GM19467 (cell line): ENCODE measurements around the gene CITED4.

Source experiments
- ATAC-seq: cut with Tn5 transposase; IDR thresholded peaks from one replicate; pipeline ENCODE4 v1.9.1; 2021; ENCODE audit warnings: mild to moderate bottlenecking, moderate library complexity; ENCODE audit not compliant: unreplicated experiment

CITED4 gene

DNA sequence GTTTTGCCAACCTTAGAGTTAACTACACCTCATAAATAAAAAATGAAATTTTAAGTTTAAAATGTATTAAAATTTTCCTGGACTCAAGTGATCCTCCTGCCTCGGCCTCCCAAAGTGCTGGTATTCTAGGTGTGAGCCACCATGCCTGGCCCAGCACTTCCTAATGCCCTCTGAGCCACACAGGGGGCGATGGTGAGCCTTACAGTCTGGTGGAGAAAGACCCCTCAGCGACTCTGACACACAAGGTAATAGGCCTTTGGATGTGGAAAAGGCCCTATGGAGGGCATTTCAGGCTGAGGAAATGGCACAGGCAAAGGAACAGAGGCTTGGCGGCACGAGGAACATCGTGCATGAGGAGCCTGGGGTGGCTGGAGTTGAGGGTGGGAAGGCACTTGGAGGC is 6.7 kb downstream of the CITED4 start:
- ATAC-seq: no peak

DNA sequence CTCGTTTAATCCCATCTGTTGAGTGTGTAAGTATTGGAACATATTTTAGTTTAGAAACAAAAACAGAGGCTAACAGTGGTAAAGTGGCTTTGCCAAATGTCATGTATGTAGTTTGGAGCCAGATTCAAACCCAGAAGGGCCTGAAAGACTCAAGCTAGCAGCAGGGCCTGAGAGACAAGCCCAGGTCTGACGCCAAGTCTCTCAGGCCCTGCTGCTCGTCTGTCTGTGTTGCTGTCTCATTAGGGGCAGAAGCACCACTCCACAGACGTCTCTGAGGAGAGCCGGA is 8.3 kb downstream of the CITED4 start:
- ATAC-seq: no peak

DNA sequence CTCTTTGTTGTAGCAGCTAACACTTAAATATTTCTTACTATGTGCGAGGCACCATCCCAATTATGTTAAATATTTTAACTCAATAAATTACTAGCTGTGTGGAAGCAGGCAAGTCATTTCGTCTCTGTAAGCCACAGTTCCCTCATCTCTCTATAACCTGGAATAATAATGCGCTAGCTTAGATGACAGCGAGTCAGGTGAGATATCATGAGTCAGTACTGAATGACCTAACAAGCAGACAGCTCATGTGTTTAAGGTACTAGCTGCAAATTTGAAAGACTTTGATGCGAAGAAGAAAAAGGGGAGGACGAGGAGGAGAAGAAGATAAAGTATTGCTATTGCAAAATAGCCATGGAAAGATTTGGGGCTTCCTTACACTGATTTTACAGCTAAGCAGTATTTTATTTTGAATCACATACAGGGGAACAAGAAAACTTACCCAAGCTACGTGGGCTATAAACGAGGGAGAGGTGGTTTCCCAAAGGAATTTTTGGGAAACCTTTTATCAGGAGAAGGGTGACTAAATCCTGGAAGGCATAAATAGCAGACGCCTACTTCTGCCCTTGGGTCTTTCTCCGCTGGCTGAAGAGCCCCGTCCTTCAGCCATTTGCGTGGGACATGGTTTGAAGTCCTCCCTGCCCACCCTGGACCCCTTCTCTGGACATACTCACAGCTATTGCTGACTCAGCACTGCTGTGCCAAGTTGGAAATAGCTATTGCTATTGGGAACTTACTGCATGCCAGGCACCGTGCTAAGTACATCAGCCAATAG is 8.9 kb downstream of the CITED4 start:
- no peak for ATAC-seq

DNA sequence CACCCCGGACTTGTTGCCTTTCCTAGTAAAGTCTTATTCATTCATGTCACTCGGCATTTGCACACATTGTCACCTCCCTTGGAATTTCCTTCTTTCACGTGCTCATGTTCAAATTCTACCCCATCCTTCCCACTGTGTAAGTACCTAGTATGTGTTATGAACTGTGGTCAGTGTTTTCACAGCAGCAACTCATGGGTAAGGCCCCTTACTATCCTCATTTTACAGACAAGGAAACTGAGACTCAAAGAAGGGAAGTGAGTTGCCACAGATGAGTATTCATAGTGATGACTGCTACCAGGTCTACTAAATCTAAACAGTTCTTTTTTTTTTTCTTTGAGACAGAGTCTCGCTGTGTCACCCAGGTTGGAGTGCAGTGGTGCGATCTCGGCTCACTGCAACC is 10.5 kb downstream of the CITED4 start:
- no peak for ATAC-seq

DNA sequence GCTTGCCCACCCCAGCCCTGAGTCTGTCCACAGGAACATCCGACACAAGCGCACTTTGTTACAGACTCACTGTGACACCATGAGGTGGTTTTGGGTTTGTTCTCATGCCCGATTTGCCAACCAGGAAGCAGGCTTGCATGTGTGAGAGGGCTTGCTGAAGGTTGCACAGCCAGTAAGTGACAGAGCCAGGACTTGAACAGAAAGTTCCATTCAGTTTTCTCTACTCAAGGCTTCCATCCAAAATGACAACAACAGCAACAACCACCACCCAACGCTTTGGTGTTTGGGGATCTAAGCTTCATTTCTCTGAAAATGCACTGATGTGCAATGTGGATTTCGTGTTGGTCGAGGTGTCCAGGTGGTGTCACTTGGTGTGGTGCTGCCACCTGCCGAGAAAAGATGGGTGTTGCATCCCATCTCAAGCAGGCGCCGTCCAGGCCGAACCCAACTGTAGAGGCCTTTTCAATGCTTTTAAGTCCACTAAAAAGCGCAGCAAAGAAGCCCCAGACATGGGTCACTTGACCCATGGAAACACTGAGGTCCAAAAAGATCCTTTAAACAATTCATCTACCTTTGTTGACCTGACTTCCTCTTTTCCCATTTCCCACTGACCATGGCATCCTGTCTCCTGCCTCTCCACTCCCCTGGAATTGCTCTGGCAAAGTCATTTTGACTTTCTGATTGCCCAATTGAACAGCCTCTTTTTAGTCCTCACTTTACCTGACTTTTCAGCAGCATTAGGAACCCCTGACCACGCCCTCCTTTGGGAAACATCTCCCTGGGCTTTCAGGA is 12.2 kb downstream of the CITED4 start:
- no peak for ATAC-seq

DNA sequence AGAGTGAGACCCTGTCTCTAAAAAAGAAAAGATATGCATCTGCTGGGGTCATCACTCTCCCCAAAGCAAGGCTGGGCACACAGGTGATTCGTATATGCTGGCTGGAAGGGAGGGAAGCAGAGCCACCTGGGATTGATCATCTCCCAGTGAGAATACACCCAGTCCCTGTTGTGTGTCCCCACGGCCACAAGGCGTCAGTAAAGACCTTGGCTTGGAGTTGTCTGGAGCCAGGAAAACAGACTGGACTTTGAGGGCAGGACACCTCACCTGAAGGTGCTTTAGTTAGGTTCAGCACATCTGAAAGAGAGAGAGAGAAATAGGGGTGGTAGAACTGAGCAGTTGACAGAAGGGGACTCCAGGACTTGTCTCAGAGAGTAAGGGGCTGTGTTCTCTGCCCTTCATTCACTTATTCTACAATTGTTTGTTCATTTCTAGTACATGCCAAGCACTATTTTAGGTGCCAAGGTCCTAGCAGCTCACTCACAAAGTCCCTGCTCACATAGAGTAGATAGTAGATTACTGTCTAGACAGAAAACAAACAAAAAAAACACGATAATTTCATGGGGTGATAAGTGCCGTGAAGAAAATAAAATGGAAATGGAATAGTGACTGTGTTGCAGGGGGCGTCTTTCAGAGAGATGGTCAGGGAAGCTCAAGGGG is 13.5 kb downstream of the CITED4 start:
- no peak for ATAC-seq

DNA sequence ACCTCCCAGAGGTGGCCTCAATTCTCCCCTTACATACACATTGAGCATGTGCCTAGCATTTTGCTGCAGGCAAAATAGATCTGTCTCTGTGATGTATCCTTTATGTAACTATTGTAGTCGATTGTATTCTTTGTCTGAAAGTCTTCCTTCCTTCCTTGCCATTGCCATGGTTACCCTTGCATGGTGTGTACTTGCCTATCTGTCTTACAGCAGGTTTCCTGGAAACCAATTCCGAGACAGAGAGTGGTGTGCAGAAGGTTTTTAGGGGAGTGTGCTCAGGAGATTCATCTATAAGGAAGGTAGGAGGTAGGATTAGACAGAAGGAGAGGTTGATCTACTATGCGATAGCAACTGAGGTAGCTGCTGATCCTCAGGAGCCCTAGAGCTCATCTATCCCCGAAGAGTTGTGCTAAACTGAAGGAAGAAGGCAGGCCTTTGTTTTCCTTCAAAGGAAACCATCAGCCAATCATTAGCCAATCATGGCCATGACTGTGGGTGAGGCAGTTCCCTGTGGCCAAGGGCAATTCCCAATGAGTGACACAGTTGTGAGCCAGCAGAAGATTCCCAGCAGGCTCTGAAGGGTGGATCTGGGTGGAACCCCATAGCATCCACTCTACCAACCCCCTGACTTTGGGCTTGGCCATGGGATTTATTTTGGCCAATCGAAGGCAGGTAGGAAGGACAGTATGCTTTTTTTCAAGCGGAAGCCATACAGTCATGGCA is 15.0 kb downstream of the CITED4 start:
- no peak for ATAC-seq

DNA sequence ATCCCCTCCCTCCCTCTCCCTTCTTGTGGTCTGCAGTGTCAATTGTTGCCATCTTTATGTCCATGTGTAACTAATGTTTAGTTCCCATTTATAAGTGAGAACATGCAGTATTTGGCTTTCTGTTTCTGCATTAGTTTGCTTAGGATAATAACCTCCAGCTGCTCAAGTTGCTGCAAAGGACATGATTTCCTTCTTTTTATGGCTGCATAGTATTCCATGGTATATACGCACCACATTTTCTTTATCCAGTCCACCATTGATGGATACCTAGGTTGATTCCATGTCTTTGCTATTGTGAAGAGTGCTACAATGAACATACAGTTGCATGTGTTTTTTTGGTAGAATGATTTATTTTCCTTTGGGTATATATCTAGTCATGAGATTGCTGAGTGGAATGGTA is 16.3 kb downstream of the CITED4 start:
- ATAC-seq: no peak

DNA sequence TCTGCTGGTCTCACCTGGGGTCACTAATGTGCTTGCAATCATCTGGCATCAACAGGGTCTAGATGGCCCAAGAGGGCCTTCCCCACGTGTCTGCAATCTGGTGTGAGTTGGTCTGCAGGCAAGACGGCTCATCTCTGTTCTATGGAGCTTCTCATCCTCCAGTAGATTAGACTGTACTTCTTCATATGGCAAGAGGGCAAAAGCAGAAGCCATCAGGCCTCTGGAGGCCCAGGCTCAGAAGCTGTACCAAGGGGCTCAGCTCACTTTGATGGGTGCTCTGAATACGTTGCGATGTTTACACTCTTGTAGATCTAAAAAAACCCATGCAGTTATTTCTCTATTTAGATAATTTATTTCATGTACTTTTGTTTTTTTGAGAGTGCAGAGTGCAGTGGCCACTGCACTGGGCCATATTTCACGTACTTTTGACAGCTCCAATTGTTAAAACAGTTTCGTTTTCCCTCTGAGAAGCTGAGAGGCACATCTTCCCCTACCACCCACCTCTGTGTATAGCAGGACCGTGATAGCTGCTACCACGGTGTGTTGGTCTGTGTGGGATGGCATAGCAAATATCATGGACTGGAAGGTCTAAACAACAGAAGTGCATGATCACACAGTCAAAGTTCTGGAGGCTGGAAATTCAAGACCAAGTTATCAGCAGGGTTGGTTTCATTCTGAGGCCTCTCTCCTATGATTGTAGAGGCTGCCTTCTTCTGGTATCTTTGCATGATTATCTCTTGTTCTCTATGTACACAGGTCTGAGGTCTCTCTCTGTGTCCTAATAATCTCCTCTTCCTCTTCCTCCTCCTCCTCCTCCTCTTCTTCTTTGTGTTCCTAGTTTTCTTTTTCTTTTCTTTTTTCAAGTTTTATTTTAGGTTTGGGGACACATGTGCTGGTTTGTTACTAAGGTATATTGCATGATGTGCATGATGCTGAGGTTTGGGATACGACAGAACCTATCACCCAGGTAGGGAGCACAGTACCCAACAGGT is 17.0 kb downstream of the CITED4 start:
- ATAC-seq: no peak

DNA sequence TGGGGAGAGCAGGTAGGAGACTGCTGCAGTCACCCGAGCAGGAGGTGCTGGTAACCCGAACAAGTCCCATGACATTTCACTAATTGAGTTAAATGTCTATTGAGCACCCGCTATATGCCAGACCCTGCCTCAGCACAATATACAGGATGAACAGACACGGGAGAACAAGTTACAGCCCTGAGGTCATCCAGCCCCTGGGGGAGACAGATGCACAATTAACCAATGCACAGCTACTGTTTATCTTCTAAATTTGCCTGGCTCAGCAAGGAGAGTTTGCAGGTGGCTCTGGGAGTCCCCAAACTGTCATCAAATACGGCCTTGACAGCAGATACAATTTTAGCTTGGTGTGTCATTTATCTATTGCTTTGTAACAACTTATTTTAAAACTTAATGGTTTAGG is 18.1 kb downstream of the CITED4 start:
- ATAC-seq: no peak

DNA sequence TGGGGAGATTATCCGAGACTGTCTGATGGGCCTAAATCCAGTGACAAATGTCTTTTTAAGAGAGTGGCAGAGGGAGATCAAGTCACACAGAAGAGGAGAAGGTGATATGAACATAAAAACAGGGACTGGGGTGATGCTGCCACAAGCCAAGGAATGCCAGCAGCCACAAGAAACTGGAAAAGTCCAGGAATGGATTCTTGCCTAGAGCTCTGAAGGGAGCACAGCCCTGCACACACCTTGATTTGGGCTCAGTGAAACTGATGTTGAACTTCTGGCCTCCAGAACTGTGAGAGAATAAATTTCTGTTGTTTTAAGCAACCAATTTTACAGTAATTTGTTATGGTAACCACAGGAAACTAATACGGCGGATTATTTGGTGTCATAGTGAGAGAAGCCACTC is 19.5 kb downstream of the CITED4 start:
- ATAC-seq: no peak

DNA sequence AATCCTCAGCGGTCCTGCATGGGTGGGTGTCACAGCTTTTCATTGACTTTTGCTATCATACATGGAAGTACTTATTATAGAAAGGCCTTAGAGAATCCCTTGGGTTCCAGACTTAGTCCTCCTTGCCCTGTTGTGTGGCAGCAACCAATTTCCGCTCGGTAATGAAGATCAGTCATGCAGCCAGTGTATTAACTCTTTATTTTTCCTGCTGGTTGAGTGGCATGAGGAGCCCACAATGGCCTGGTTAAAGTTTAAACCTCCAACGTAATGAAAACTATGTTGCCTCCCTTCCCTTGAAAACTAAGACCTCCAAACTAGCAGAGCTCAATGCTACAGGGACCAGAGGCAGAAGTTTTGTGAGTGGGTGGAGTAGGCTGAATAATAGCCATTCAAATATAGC is 20.0 kb downstream of the CITED4 start:
- no peak for ATAC-seq

DNA sequence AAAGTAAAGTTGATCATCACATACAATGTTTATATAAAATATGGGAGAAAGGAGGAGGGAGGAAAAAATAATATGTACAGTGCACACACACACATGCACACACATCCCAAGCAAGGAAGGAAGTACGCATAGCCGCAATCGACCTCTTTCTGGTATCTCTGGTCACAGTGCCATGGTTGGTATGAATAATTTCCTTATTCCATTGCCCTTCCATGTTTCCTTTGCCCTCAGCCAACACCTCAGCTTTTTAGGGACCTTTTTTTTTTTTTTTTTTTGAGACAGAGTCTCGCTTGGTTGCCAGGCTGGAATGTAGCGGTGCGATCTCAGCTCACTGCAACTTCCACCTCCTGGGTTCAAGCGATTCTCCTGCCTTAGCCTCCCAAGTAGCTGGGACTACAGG is 20.6 kb downstream of the CITED4 start:
- no peak for ATAC-seq

DNA sequence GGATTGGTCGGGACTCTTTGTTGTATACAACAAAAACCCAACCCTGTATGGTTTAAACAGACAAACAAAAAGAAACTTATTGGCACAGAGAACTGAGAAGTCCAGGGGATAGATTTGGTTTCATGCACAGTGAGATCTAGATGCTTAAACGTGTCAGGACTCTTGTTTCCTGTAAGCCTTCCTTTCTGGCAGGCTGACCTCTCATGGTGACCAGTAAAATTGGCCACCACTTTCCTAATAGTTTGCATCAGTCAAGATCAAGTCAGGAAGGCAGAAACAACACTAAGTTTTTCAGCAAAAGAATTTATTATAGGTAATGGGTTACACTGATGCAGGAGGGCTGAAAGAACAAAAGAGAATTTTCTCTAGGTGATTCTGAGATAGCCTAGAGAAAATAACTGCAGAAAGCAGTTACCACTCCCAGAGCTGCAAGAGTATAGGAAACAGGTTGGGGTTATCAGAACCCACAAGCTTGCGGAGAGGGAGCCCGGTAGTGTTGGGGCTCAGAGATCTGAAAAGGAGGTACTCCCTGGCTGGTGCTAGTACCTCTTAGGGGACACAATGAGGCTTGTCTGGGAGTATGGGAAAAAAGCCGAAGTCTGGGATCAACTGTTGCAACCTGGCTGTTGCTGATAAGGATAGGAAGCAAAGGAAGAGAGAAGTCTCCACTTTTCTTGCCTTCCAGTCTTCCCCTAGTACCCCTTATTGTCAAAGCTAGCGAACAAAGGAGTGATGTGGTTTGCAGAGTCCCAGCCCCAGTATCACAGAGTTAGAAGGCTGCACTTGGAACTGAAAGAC is 21.4 kb downstream of the CITED4 start:
- no peak for ATAC-seq

DNA sequence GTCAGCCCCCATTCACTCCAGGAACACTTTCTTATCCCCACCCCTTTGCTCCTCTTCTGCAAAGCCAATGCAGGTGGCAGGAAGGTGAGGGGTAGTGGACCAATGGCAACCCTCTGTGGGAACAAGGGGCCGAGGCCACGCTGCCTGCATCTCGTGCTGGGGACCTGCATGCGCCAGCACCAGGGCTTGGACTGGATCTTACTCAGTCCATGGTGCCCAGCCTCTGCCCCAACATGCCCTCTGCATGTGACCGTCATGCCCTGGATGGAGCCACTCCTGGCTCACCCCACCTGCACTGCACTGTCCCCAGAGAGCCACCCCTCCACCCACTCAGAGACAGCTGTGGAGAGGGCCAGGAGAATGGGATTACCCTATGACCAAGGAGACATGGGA is 22.2 kb downstream of the CITED4 start:
- no peak for ATAC-seq

DNA sequence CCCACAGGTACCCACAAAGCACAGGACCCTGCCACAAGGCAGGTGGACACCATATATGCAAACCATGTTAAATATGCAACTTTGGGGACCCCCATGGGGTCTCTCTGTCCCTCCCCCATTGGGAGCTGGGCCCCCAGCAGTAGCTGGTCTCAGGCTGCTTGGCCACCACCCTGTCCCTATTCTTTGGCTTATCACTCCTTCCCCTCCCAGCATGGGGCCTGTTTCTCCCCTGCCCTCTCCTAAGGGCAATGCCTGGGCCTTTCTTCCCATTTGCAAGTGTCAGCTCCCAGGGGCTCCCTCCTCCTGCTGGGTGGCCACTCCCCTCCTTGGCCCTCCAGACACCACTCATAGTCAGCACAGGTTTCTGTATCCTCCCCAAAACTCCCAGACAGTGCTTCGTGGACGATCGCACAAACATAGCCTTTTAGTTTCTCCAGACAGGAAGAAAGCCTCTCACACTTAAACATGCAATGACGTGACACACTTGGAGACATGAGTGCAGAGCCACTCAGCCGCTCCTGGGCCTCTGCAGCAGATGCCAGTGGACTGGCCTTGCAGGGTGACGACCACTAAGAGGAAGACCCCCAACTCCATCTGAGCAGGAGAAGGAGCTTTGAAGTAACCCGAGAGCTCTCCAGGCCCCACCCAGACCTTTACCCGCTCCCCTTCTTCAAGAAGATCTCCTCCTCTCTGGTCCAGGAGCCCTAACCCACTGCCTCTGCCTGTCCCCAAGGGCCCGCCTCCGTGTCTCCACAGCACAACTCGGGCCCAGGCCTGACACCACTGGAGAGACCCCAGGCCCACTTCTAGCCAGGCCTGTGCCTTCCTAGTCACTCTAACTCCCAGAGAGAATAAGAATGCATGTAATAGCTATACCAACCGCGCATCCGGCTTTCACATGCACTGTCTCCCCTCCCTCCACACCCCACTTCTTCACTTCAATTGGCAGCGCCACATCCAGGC is 22.9 kb downstream of the CITED4 start:
- no peak for ATAC-seq

DNA sequence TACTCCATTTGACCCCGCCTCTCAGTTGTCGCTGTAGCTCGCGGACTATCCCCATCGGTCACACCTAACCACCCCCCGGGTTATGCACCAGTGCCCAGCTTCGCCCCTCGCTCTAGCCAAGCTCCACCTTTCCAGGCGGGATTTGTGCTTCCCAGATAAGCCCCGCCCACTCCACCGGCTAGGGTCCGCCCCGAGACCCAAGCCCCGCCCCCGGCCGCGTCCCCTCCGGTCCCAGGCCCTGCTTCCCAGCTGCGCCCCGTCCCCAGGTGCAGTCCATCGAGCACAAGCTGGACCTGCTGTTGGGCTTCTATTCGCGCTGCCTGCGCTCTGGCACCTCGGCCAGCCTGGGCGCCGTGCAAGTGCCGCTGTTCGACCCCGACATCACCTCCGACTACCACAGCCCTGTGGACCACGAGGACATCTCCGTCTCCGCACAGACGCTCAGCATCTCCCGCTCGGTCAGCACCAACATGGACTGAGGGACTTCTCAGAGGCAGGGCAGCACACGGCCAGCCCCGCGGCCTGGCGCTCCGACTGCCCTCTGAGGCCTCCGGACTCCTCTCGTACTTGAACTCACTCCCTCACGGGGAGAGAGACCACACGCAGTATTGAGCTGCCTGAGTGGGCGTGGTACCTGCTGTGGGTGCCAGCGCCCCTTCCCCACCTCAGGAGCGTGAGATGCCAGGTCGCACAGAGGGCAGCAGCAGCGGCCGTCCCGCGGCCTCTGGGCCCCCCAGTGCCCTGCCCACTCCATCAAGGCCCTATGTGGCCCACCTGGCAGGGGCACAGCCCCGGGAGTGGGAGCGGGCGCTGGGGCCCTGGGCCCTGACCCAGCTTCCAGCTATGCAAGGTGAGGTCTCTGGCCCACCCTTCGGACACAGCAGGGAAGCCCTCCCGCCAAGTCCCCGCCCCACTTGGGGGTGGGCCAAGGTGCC is 23.9 kb downstream of the CITED4 start:
- ATAC-seq: no peak
